H1 (cell line): ENCODE results near the gene ART5. TPM values are rescaled to one million over a fixed set of nuclear protein-coding genes. Genes with fewer than 3 reads are reported as not detected.
"Not testable (repeated sequence)": the region's sequence is repeated elsewhere in the genome, so short reads cannot be mapped to it uniquely, and the experiment has no call there.

Experiments used
- CTCF ChIA-PET: fragments of 300-600 bp; sonication (Branson Sonifier 250); formaldehyde crosslinking; loops from one replicate; lab custom pipeline; 2021; ENCODE audit not compliant: partially characterized antibody; lab: Charles Lee
- POLR2A ChIA-PET: fragments of 300-600 bp; sonication (Branson Sonifier 250); formaldehyde crosslinking; loops from one replicate; lab custom pipeline; 2021; ENCODE audit warnings: inconsistent platforms; ENCODE audit not compliant: partially characterized antibody; lab: Charles Lee
- DNase-seq, 2 experiments: peaks; one replicate each; pipeline versions ENCODE4 v3.0.0 to v3.0.0-alpha.2; 2010 to 2022; ENCODE audit warnings: low spot score in 2 of 2, low read depth in 1 of 2, mixed read lengths in 1 of 2
- FAIRE-seq: peaks from 2 replicates; lab custom pipeline; 2011; peaks lifted over from hg19 to GRCh38; lab: Jason Lieb, UNC
- H2AFZ ChIP-seq: 2 replicates; pipeline ENCODE4 v1.8.1; 2012; ENCODE audit warnings: low read length, inconsistent platforms
- H2AK5ac ChIP-seq: 2 replicates; pipeline ENCODE4 v1.6.1; 2013; ENCODE audit warnings: low read depth, low read length
- H2BK120ac ChIP-seq: replicated peaks from 2 replicates; pipeline ENCODE3; 2013; ENCODE audit warnings: low read depth, low read length, inconsistent platforms
- H2BK12ac ChIP-seq: 2 replicates; pipeline ENCODE4 v1.6.1; 2013; ENCODE audit warnings: low read depth, low read length
- H2BK15ac ChIP-seq: 2 replicates; pipeline ENCODE4 v1.6.1; 2013; ENCODE audit warnings: low read length
- H2BK20ac ChIP-seq: 2 replicates; pipeline ENCODE4 v1.6.1; 2013; ENCODE audit warnings: low read length
- H2BK5ac ChIP-seq: 2 replicates; pipeline ENCODE4 v1.6.1; 2013; ENCODE audit warnings: low read depth, low read length
- H3K14ac ChIP-seq: 2 replicates; pipeline ENCODE4 v1.6.1; 2013; ENCODE audit warnings: inconsistent platforms; ENCODE audit not compliant: insufficient read length
- H3K18ac ChIP-seq: 2 replicates; pipeline ENCODE4 v1.6.1; 2013; ENCODE audit warnings: low read length; ENCODE audit errors: extremely low read depth
- H3K23ac ChIP-seq: 2 replicates; pipeline ENCODE4 v1.6.1; 2013; ENCODE audit warnings: inconsistent platforms; ENCODE audit not compliant: insufficient read length
- H3K23me2 ChIP-seq: 2 replicates; pipeline ENCODE4 v1.6.1; 2013; ENCODE audit warnings: low read depth, low read length
- H3K27ac ChIP-seq: 2 replicates; pipeline ENCODE4 v1.6.1; 2011; ENCODE audit warnings: low read depth, low read length, inconsistent platforms
- H3K27me3 ChIP-seq, 4 experiments: replicated peaks in 1 of 4; 1 replicate in 1 of 4; 2 replicates in 3 of 4; pipeline versions ENCODE4 v1.6.1 to v1.8.1; 2011 to 2013; ENCODE audit warnings: low read length in 3 of 4, mild to moderate bottlenecking in 3 of 4, inconsistent platforms in 2 of 4, mixed read lengths in 2 of 4, moderate library complexity in 1 of 4; ENCODE audit not compliant: control insufficient read depth in 3 of 4, insufficient read depth in 3 of 4; ENCODE audit errors: extremely low read depth in 1 of 4
- H3K36me3 ChIP-seq, 4 experiments: 2 replicates each; pipeline versions ENCODE4 v1.6.1 to v1.8.1; 2011 to 2013; ENCODE audit warnings: mild to moderate bottlenecking in 4 of 4, low read length in 3 of 4, moderate library complexity in 2 of 4, control low read depth in 1 of 4, inconsistent platforms in 1 of 4; ENCODE audit not compliant: insufficient read depth in 4 of 4, control insufficient read depth in 2 of 4
- H3K4ac ChIP-seq: replicated peaks from 2 replicates; pipeline ENCODE3; 2013; ENCODE audit warnings: low read length, low read depth, mixed read lengths, inconsistent platforms; ENCODE audit not compliant: insufficient read length
- H3K4me1 ChIP-seq, 4 experiments: replicated peaks in 1 of 4; 1 replicate in 1 of 4; 2 replicates in 3 of 4; pipeline versions ENCODE4 v1.6.1 to v1.8.1; 2011 to 2013; ENCODE audit warnings: low read length in 3 of 4, inconsistent platforms in 2 of 4, mixed read lengths in 1 of 4; ENCODE audit not compliant: insufficient read depth in 4 of 4, control insufficient read depth in 3 of 4
- H3K4me2 ChIP-seq, 2 experiments: 2 replicates each; pipeline versions ENCODE4 v1.6.1 to v1.8.1; 2011 to 2013; ENCODE audit warnings: low read depth in 2 of 2, low read length in 2 of 2, control low read depth in 1 of 2, inconsistent platforms in 1 of 2, mild to moderate bottlenecking in 1 of 2; ENCODE audit not compliant: insufficient read depth in 1 of 2
- H3K4me3 ChIP-seq, 4 experiments: fragments of 200-600, 300-600 bp in 1 of 4; sonication (generic), shearing (Covaris generic), sonication (Bioruptor Twin) in 1 of 4; 2 replicates each; pipeline versions ENCODE4 v1.5.1 to v1.8.1; 2011 to 2016; ENCODE audit warnings: low read length in 4 of 4, low read depth in 3 of 4, control low read depth in 2 of 4, inconsistent platforms in 2 of 4, mild to moderate bottlenecking in 2 of 4, mixed read lengths in 1 of 4, moderate library complexity in 1 of 4; ENCODE audit not compliant: insufficient read depth in 2 of 4; ENCODE audit errors: extremely low read depth in 1 of 4
- H3K56ac ChIP-seq: replicated peaks from 2 replicates; pipeline ENCODE3; 2013; ENCODE audit warnings: low read depth, mild to moderate bottlenecking, mixed read lengths, low read length, inconsistent platforms; ENCODE audit not compliant: insufficient read length
- H3K79me1 ChIP-seq: 2 replicates; pipeline ENCODE4 v1.6.1; 2013; ENCODE audit warnings: low read depth, low read length, control low read depth
- H3K79me2 ChIP-seq, 2 experiments: 2 replicates each; pipeline versions ENCODE4 v1.6.1 to v1.8.1; 2012 to 2013; ENCODE audit warnings: low read length in 2 of 2, mild to moderate bottlenecking in 2 of 2, inconsistent platforms in 1 of 2; ENCODE audit not compliant: insufficient read depth in 2 of 2, control insufficient read depth in 1 of 2
- H3K9ac ChIP-seq, 4 experiments: replicated peaks in 1 of 4; 1 replicate in 1 of 4; 2 replicates in 3 of 4; pipeline versions ENCODE4 v1.6.1 to v1.8.1; 2011 to 2013; ENCODE audit warnings: low read depth in 3 of 4, low read length in 3 of 4, control low read depth in 2 of 4, mild to moderate bottlenecking in 2 of 4, moderate library complexity in 2 of 4, inconsistent platforms in 1 of 4; ENCODE audit errors: extremely low read depth in 1 of 4
- H3K9me3 ChIP-seq, 2 experiments: 2 replicates each; pipeline versions ENCODE4 v1.6.1 to v1.8.1; 2012 to 2013; ENCODE audit warnings: mild to moderate bottlenecking in 2 of 2, moderate library complexity in 2 of 2, control low read depth in 1 of 2, inconsistent platforms in 1 of 2, low read depth in 1 of 2, low read length in 1 of 2, mixed read lengths in 1 of 2; ENCODE audit not compliant: insufficient read depth in 2 of 2
- H4K20me1 ChIP-seq, 2 experiments: replicated peaks in 1 of 2; 2 replicates each; pipeline versions ENCODE3 to v1.8.1; 2011 to 2013; ENCODE audit warnings: inconsistent platforms in 2 of 2, low read length in 2 of 2, mild to moderate bottlenecking in 1 of 2; ENCODE audit not compliant: insufficient read depth in 2 of 2, control insufficient read depth in 1 of 2
- H4K5ac ChIP-seq: 2 replicates; pipeline ENCODE4 v1.6.1; 2013; ENCODE audit warnings: low read length, low read depth, mixed read lengths, inconsistent platforms; ENCODE audit not compliant: insufficient read length
- H4K8ac ChIP-seq: 2 replicates; pipeline ENCODE4 v1.8.0; 2013; ENCODE audit warnings: mild to moderate bottlenecking, moderate library complexity, low read length, inconsistent platforms; ENCODE audit not compliant: insufficient read depth; ENCODE audit errors: extremely low read depth
- H4K91ac ChIP-seq: replicated peaks from 2 replicates; pipeline ENCODE3; 2013; ENCODE audit warnings: low read length, mixed read lengths, inconsistent platforms; ENCODE audit not compliant: insufficient read length
- WGBS, 2 experiments: shearing (Covaris generic) in 1 of 2; methylation state at CpG; one replicate each; pipeline versions ENCODE4 v1.1.6 to v1.1.7; 2013 to 2015; ENCODE audit warnings: low lambda C conversion rate in 2 of 2, mixed read lengths in 2 of 2, inconsistent platforms in 1 of 2, low coverage in 1 of 2, missing lambda C conversion rate in 1 of 2; ENCODE audit not compliant: insufficient replicate concordance in 2 of 2, insufficient coverage in 1 of 2, insufficient read length in 1 of 2; ENCODE audit errors: extremely low coverage in 1 of 2, missing lambda C conversion rate in 1 of 2; 5-methylcytosine and 5-hydroxymethylcytosine counted together
- polyA plus RNA-seq, 7 experiments: library from polyadenylated mRNA; depleted of rRNA in 3 of 7; stranded (reverse) in 5 of 7; unstranded in 2 of 7; fragments of >200 nt in 5 of 7; fragments of 200-250 nt in 2 of 7; gene quantifications; 1 replicate in 5 of 7; 2 replicates in 1 of 7; 4 replicates in 1 of 7; pipeline versions ENCODE4 v1.2.1 to v1.2.3, GENCODE V29; 2011 to 2013; ENCODE audit warnings: missing spikeins in 2 of 7, mixed read lengths in 2 of 7
- total RNA-seq: library from RNA; stranded (reverse); fragmentation: NEBNext Ultra II Directional; extraction: Animal tissue kit (Norgen Biotek cat#: 25700); gene quantifications from 2 replicates; pipeline ENCODE4 v1.2.1, GENCODE V29; 2021

The ART5 gene
- total and polyA plus RNA-seq, 2 of the 8 experiments (the other 6 are each of a cell fraction or from before 2014, with no cell fraction given), result 6.0 to 7.5 TPM

- H3K9me3 ChIP-seq, CTCF ChIA-PET, H4K5ac ChIP-seq, H3K18ac ChIP-seq, H3K23me2 ChIP-seq, H3K79me2 ChIP-seq, H3K27ac ChIP-seq, H2BK120ac ChIP-seq, FAIRE-seq, H2AFZ ChIP-seq, H4K8ac ChIP-seq, H3K9ac ChIP-seq, POLR2A ChIA-PET, H2BK15ac ChIP-seq, H3K4me3 ChIP-seq, H2AK5ac ChIP-seq, H3K36me3 ChIP-seq, H3K79me1 ChIP-seq, H3K23ac ChIP-seq, H2BK20ac ChIP-seq, H4K91ac ChIP-seq, H3K4me2 ChIP-seq, H3K56ac ChIP-seq, H3K4ac ChIP-seq, H3K4me1 ChIP-seq, DNase-seq, H3K14ac ChIP-seq, H4K20me1 ChIP-seq, H3K27me3 ChIP-seq, H2BK5ac ChIP-seq, H2BK12ac ChIP-seq: not testable (repeated sequence)
- 91% methylated on average over 12 of the region's 13 CpGs; no CpG with 5 or more reads in 1 of the 2 experiments for WGBS, 2 experiments
Measured at GRCh38 chr11:3648843-3649242, 7.1 kb upstream of the ART5 start.
